GM23248 (cell line): ENCODE results near the gene ARHGEF7. TPM values are rescaled to one million over a fixed set of nuclear protein-coding genes. Genes with fewer than 3 reads are reported as not detected.
A peak's percentile ranks its signal among the peaks of the same experiment; 100 is the strongest.

ENCODE experiments used
- DNase-seq: peaks from one replicate; pipeline ENCODE4 v3.0.0-alpha.2; 2015
- H2AFZ ChIP-seq: fragments of 200-600 bp; sonication (generic); 2 replicates; pipeline ENCODE4 v1.6.1; 2016; ENCODE audit warnings: antibody characterized with exemption
- H3F3A ChIP-seq: fragments of 200-600 bp; sonication (generic); 2 replicates; pipeline ENCODE4 v1.6.1; 2016; ENCODE audit warnings: mild to moderate bottlenecking, antibody characterized with exemption, mixed run types; ENCODE audit not compliant: insufficient read depth
- H3K27ac ChIP-seq: fragments of 200-600 bp; sonication (generic); 2 replicates; pipeline ENCODE4 v1.5.1; 2016; ENCODE audit warnings: mild to moderate bottlenecking
- H3K27me3 ChIP-seq: fragments of 200-600 bp; sonication (generic); replicated peaks from 2 replicates; pipeline ENCODE4 v1.6.1; 2016; ENCODE audit warnings: mild to moderate bottlenecking; ENCODE audit not compliant: insufficient read depth
- H3K36me3 ChIP-seq: fragments of 200-600 bp; sonication (generic); 2 replicates; pipeline ENCODE4 v1.6.1; 2016; ENCODE audit warnings: low read depth, mild to moderate bottlenecking
- H3K4me1 ChIP-seq: fragments of 200-600 bp; sonication (generic); 2 replicates; pipeline ENCODE4 v1.6.1; 2016; ENCODE audit warnings: mild to moderate bottlenecking; ENCODE audit not compliant: insufficient read depth
- H3K4me2 ChIP-seq: fragments of 200-600 bp; sonication (generic); one replicate; pipeline ENCODE4 v1.6.1; 2016; ENCODE audit warnings: mild to moderate bottlenecking; ENCODE audit not compliant: unreplicated experiment
- H3K4me3 ChIP-seq: fragments of 200-600 bp; sonication (generic); 2 replicates; pipeline ENCODE4 v1.5.1; 2016; ENCODE audit warnings: mild to moderate bottlenecking
- H3K79me2 ChIP-seq: fragments of 200-600 bp; sonication (generic); 2 replicates; pipeline ENCODE4 v1.6.1; 2016; ENCODE audit warnings: mild to moderate bottlenecking; ENCODE audit not compliant: insufficient read depth
- H3K9ac ChIP-seq: fragments of 200-600 bp; sonication (generic); 2 replicates; pipeline ENCODE4 v1.6.1; 2016; ENCODE audit warnings: mild to moderate bottlenecking
- H3K9me2 ChIP-seq: fragments of 200-600 bp; sonication (generic); 2 replicates; pipeline ENCODE4 v1.6.1; 2016; ENCODE audit warnings: mixed run types, mild to moderate bottlenecking, moderate library complexity; ENCODE audit not compliant: insufficient read depth
- H3K9me3 ChIP-seq: fragments of 200-600 bp; sonication (generic); one replicate; pipeline ENCODE4 v1.6.1; 2017; ENCODE audit warnings: low read depth
- H4K20me1 ChIP-seq: fragments of 200-600 bp; sonication (generic); 2 replicates; pipeline ENCODE4 v1.6.0; 2016; ENCODE audit not compliant: insufficient read depth
- EZH2 ChIP-seq: fragments of 200-600 bp; sonication (generic); IDR thresholded peaks from 2 replicates; pipeline ENCODE4 v1.6.1; 2018; ENCODE audit warnings: antibody characterized with exemption, mild to moderate bottlenecking; ENCODE audit not compliant: insufficient read depth, poor library complexity, severe bottlenecking
- EZH2phosphoT487 ChIP-seq: fragments of 200-600 bp; sonication (generic); IDR thresholded peaks from 2 replicates; pipeline ENCODE4 v1.6.1; 2018; ENCODE audit warnings: antibody characterized with exemption, moderate library complexity, mild to moderate bottlenecking, low read depth; ENCODE audit not compliant: insufficient read depth
- WGBS, 2 experiments: methylation state at CpG; one replicate each; pipeline ENCODE4 v1.1.6; 2015 to 2017; ENCODE audit warnings: low lambda C conversion rate in 2 of 2, low coverage in 1 of 2; ENCODE audit errors: missing lambda C conversion rate in 2 of 2; 5-methylcytosine and 5-hydroxymethylcytosine counted together
- in situ Hi-C: fragments of 300-500 bp; cut with MboI; formaldehyde crosslinking; loops from 2 replicates; pipeline ENCODE4 v1.15.0; 2020
- polyA plus RNA-seq: library from polyadenylated mRNA; unstranded; fragments of >200 nt; fragmentation: Nextera tagmentation; extraction: Ambion mirVana; gene quantifications from 2 replicates; pipeline ENCODE4 v1.2.1, GENCODE V29; 2016
- total RNA-seq: library from RNA; depleted of rRNA; stranded (reverse); fragments of >200 nt; shearing (Covaris generic); gene quantifications from 2 replicates; pipeline ENCODE4 v1.2.3, GENCODE V29; 2014; rRNA removed

Gene ARHGEF7
- total and polyA plus RNA-seq, 2 experiments from 2014 or later: 19.0 to 23.0 TPM

DNA sequence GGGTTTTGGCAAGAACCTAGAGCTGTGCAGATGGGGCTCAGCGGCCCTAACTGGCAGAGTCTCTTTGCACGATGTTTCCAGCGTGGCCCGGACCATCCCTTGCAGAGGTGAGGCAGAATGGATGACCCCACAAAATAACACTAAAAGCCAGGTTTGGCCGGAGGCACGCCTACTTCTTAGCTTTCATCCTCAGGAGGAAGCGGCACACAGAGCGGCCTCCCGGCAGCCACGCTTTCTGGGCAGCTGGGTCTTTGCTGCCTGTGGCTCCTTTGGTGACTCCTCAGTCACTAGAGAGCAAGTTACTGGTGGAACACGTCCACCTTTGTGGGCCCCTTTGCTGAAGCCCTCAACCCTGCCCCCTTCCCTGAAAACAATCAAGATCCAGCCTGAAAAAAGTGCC is 230.6 kb downstream of the ARHGEF7 start:
- no peaks in the 10 kb centered on the region for H3K27me3 ChIP-seq
- no peak overlapping the region for H3K27ac ChIP-seq
- no peaks in the 10 kb centered on the region for H3K36me3 ChIP-seq
- H3K9me3 ChIP-seq: no peaks in the 10 kb centered on the region
- no peaks in the 10 kb centered on the region for H4K20me1 ChIP-seq
- no peaks in the 10 kb centered on the region for H3K4me1 ChIP-seq
- H3K4me3 ChIP-seq: no peak overlapping the region
- H3K79me2 ChIP-seq: no peaks in the 10 kb centered on the region
- no peak overlapping the region for H3K4me2 ChIP-seq
- no peaks in the 10 kb centered on the region for H3F3A ChIP-seq
- TF ChIP-seq EZH2phosphoT487 (no peak), EZH2 (no peak)
- in situ Hi-C loops: no loop called here
- no peaks in the 10 kb centered on the region for H3K9me2 ChIP-seq
- H3K9ac ChIP-seq: no peak overlapping the region
- 77 to 83% methylated on average over 11 of the region's 11 CpGs for WGBS, 2 experiments
- H2AFZ ChIP-seq: no peak overlapping the region
- DNase-seq: no peak

DNA sequence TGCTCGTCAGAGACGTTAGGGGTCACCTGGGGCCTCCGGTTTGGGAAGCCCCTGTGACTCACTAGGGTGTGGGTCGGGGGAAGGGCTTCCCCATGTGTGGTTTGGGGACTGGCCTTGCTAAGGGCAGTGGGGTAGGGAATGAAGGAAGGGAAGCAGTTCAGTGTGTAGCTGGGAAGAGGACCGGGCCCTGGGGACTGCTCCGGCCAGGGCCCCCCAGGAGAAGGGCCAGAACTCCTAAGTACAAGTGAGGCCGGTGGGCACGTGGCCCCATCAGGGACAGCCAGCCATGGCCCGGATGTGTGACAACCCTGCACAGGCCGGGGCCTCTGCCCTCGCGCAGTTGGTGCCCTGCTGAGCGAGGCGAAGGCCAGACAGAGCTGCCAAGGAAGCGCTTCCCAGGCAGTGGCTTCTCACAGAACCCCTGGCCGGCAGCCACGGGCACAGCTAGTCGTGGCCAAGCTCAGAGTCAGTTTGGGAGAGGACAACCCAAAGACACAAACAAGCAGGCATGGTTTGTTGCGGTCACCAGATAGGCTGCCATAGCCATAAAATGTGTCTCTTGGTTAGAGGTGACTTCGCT is 231.1 kb downstream of the ARHGEF7 start:
- WGBS, 2 experiments: 75 to 78% methylated on average over 18 to 20 of the region's 20 CpGs
- H3K4me3 ChIP-seq: no peak overlapping the region
- H3K27me3 ChIP-seq: no peaks in the 10 kb centered on the region
- H3K9me3 ChIP-seq: no peaks in the 10 kb centered on the region
- no peaks in the 10 kb centered on the region for H3K4me1 ChIP-seq
- no peak overlapping the region for H3K4me2 ChIP-seq
- H4K20me1 ChIP-seq: no peaks in the 10 kb centered on the region
- H3K36me3 ChIP-seq: no peaks in the 10 kb centered on the region
- H3K9me2 ChIP-seq: no peaks in the 10 kb centered on the region
- in situ Hi-C loops: no loop called here
- no peaks in the 10 kb centered on the region for H3K79me2 ChIP-seq
- no peak for TF ChIP-seq EZH2
- TF ChIP-seq EZH2phosphoT487: no peak
- DNase-seq: no peak
- H2AFZ ChIP-seq: no peak overlapping the region
- H3F3A ChIP-seq: no peaks in the 10 kb centered on the region
- no peak overlapping the region for H3K27ac ChIP-seq
- no peak overlapping the region for H3K9ac ChIP-seq

DNA sequence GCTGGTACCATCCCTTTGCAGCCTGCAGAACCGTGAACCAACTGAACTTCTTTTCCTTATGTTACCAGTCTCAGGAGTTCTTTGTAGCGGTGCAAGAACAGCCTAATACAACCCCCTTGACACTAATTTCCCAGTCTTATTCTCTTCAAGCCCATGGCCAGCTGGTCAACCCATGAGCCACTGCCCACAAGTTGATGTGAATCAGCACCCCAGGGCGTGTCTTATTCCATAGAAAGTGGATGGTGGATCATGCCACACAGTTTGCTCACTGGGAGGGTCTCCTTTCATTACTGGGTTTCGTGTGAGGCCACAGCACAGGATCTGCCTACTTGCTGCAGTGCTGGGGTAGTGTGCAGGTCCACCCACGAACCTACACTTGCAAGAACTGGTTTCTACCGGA is 232.3 kb downstream of the ARHGEF7 start:
- no peaks in the 10 kb centered on the region for H4K20me1 ChIP-seq
- no peak overlapping the region for H3K9ac ChIP-seq
- TF ChIP-seq EZH2 (no peak), EZH2phosphoT487 (no peak)
- no peaks in the 10 kb centered on the region for H3K9me3 ChIP-seq
- H3K27me3 ChIP-seq: no peaks in the 10 kb centered on the region
- no peaks in the 10 kb centered on the region for H3F3A ChIP-seq
- no peak overlapping the region for H2AFZ ChIP-seq
- H3K4me3 ChIP-seq: no peak overlapping the region
- H3K27ac ChIP-seq: no peak overlapping the region
- H3K9me2 ChIP-seq: no peaks in the 10 kb centered on the region
- in situ Hi-C loops: no loop called here
- H3K4me1 ChIP-seq: no peaks in the 10 kb centered on the region
- no peak overlapping the region for H3K4me2 ChIP-seq
- DNase-seq: peak; percentile 41
- H3K36me3 ChIP-seq: no peaks in the 10 kb centered on the region
- H3K79me2 ChIP-seq: no peaks in the 10 kb centered on the region
- 56 to 59% methylated on average over 6 of the region's 6 CpGs for WGBS, 2 experiments

DNA sequence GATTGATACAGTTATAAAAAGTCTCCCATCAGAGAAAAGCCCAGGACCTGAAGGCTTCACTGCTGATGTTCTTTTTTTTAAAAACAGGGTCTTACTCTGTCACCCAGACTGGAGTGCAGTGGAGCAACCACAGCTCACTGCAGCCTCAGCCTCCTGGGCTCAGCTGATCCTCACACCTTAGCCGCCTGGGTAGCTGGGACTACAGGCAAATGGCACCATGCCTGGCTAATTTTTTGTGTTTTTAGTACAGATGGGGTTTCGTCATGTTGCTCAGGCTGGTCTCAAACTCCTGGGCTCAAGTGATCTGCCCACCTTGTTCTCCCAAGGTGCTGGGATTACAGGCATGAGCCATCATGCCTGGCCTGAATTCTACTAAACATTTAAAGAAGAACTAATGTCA is 238.4 kb downstream of the ARHGEF7 start:
- Histone ChIP-seq H3K4me1 (no peaks in the 10 kb centered on the region), H2AFZ (no peak overlapping the region), H3K27me3 (peaks cover 17% of the 10 kb centered on the region), H3K4me2 (no peak overlapping the region), H3K27ac (no peak overlapping the region), H3K79me2 (no peaks in the 10 kb centered on the region), H3F3A (no peaks in the 10 kb centered on the region), H3K36me3 (no peaks in the 10 kb centered on the region), H4K20me1 (no peaks in the 10 kb centered on the region), H3K9me2 (no peaks in the 10 kb centered on the region), H3K4me3 (no peak overlapping the region), H3K9ac (no peak overlapping the region), H3K9me3 (no peaks in the 10 kb centered on the region)
- WGBS, 2 experiments: 35 to 39% methylated on average over 2 of the region's 2 CpGs
- in situ Hi-C loops: no loop called here
- no peak for DNase-seq
- TF ChIP-seq EZH2phosphoT487 (no peak), EZH2 (no peak)

DNA sequence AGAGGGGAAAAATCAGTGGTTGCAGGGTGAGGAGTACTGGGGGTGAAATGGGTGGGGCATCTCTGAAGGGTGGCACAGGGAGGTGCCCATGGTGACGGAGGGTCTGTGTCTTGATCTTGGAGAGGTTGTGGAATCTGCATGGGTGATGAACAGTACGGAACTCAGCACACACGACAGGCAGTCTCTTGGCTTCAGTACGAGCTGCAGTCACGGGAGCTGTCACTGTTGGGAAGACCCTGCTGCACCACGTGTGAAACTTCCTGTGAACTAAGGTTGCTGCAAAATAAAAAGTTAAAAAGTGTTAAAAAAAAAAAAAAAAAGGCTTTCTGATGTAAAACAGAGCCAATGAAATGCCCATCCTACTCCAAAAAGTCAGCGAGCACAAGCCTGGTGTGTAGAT is 239.7 kb downstream of the ARHGEF7 start:
- no peak overlapping the region for H3K4me3 ChIP-seq
- no peaks in the 10 kb centered on the region for H3K9me2 ChIP-seq
- no peak overlapping the region for H3K27ac ChIP-seq
- 11 to 12% methylated on average over 7 of the region's 7 CpGs for WGBS, 2 experiments
- no peaks in the 10 kb centered on the region for H4K20me1 ChIP-seq
- H3K79me2 ChIP-seq: no peaks in the 10 kb centered on the region
- no peaks in the 10 kb centered on the region for H3F3A ChIP-seq
- DNase-seq: no peak
- in situ Hi-C loops: no loop called here
- H3K4me2 ChIP-seq: no peak overlapping the region
- H3K36me3 ChIP-seq: no peaks in the 10 kb centered on the region
- TF ChIP-seq EZH2phosphoT487 (no peak), EZH2 (no peak)
- peaks cover 17% of the 10 kb centered on the region for H3K27me3 ChIP-seq
- H2AFZ ChIP-seq: no peak overlapping the region
- H3K9me3 ChIP-seq: no peaks in the 10 kb centered on the region
- no peak overlapping the region for H3K9ac ChIP-seq
- H3K4me1 ChIP-seq: no peaks in the 10 kb centered on the region

Other genes with a start within 250 kb of the ARHGEF7 start
- gene ANKRD10, start 200.2 kb upstream of the ARHGEF7 start, total RNA-seq: 34.1 and 39.9 TPM in 2 replicates
- gene ANKRD10, start 200.2 kb upstream of the ARHGEF7 start, polyA plus RNA-seq: 33.4 and 42.7 TPM in 2 replicates
- not detected in 2 replicates for gene TEX29, start 205.3 kb downstream of the ARHGEF7 start, total RNA-seq
- gene TEX29, start 205.3 kb downstream of the ARHGEF7 start, polyA plus RNA-seq: 0.75 TPM in 1 of 2 replicates, not detected in the other